Neural progenitor cell (in vitro differentiated cells): ENCODE results near the gene SPATC1L.

Source experiments
- EZH2phosphoT487 ChIP-seq: fragments of 200-600 bp; sonication (generic); IDR thresholded peaks from 2 replicates; pipeline ENCODE4 v1.6.1; 2017; ENCODE audit warnings: antibody characterized with exemption
- TF ChIP-seq, protein P1 (sequence below): fragments of 200-600 bp; sonication (generic); IDR thresholded peaks from 2 replicates; pipeline ENCODE4 v1.5.1; 2017; ENCODE audit warnings: antibody characterized with exemption, mild to moderate bottlenecking

DNA sequence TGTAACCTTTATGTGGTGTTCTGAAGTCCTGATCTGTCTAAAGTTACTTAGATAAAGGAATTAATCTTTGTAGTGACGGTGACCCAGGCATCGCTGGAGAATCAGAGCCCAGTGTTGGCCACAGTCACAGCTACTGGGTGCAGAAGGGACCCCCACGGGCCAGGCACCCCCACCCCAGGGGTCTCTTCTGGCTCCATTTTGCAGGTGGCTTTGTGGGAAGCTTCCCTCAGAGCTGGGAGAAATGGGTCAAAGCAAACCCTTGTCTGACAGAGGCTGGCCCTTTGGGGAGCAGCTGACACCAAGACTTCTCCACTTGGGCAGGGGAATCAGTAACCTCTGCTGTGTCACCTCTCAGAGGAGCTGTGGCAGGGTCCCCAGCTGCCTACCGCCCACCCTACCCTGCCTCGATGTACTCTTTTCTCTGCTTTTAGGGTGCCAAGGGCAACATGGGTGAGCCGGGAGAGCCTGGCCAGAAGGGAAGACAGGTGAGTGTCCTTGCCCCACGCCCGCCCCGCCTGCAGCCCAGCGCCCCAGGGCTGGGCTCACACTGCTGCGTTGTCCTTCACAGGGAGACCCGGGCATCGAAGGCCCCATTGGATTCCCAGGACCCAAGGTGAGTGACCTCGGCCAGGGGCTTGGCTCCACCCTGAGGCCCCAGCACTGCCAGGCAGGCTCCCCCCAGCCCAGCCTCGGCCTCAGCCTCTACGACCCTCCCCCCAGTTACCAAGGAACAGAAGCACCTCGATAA, 68.6 kb downstream of the SPATC1L start:
- TF ChIP-seq, protein P1, sequence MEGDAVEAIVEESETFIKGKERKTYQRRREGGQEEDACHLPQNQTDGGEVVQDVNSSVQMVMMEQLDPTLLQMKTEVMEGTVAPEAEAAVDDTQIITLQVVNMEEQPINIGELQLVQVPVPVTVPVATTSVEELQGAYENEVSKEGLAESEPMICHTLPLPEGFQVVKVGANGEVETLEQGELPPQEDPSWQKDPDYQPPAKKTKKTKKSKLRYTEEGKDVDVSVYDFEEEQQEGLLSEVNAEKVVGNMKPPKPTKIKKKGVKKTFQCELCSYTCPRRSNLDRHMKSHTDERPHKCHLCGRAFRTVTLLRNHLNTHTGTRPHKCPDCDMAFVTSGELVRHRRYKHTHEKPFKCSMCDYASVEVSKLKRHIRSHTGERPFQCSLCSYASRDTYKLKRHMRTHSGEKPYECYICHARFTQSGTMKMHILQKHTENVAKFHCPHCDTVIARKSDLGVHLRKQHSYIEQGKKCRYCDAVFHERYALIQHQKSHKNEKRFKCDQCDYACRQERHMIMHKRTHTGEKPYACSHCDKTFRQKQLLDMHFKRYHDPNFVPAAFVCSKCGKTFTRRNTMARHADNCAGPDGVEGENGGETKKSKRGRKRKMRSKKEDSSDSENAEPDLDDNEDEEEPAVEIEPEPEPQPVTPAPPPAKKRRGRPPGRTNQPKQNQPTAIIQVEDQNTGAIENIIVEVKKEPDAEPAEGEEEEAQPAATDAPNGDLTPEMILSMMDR, result no peak
- TF ChIP-seq EZH2phosphoT487, result no peak
